GM18517 (cell line): ENCODE results near the gene ARPIN.
A peak's percentile ranks its signal among the peaks of the same experiment; 100 is the strongest.
"Not testable (repeated sequence)": the region's sequence is repeated elsewhere in the genome, so short reads cannot be mapped to it uniquely, and the experiment has no call there.

Experiments
- ATAC-seq: cut with Tn5 transposase; IDR thresholded peaks from one replicate; pipeline ENCODE4 v1.9.1; 2021; ENCODE audit warnings: mild to moderate bottlenecking, moderate library complexity; ENCODE audit not compliant: unreplicated experiment

Gene ARPIN

GRCh38 chr15:89910891-89911626 lies 1.7 kb downstream of the ARPIN start:
- no peak for ATAC-seq

GRCh38 chr15:89909611-89910010 lies 3.1 kb downstream of the ARPIN start:
- no peak for ATAC-seq

GRCh38 chr15:89908226-89908625 lies 4.5 kb downstream of the ARPIN start:
- ATAC-seq, result no peak

GRCh38 chr15:89907289-89907688 lies 5.5 kb downstream of the ARPIN start:
- no peak for ATAC-seq

GRCh38 chr15:89905846-89906378 lies 6.8 kb downstream of the ARPIN start:
- ATAC-seq, result no peak

GRCh38 chr15:89904519-89904918 lies 8.2 kb downstream of the ARPIN start:
- ATAC-seq, result no peak

- ATAC-seq, result no peak
Observed at GRCh38 chr15:89903858-89904130, 9.0 kb downstream of the ARPIN start.

- ATAC-seq, result no peak
Observed at GRCh38 chr15:89903015-89903857, 9.5 kb downstream of the ARPIN start.

GRCh38 chr15:89900849-89901248 lies 11.9 kb downstream of the ARPIN start:
- ATAC-seq, result no peak

- ATAC-seq, result no peak
Observed at GRCh38 chr15:89899951-89900567, 12.7 kb downstream of the ARPIN start.

GRCh38 chr15:89899295-89899945 lies 13.3 kb downstream of the ARPIN start:
- ATAC-seq, result no peak

- ATAC-seq, result no peak
Observed at GRCh38 chr15:89898614-89899294, 14.0 kb downstream of the ARPIN start.

- no peak for ATAC-seq
Observed at GRCh38 chr15:89898146-89898545, 14.6 kb downstream of the ARPIN start.

- peak; percentile 89 for ATAC-seq
Observed at GRCh38 chr15:89893696-89894447, 18.9 kb downstream of the ARPIN start, which contains the start of gene AP3S2. AP3S2 (minus strand) TSS chr15:89893994; CDS start chr15:89893949, 45 bp downstream.

GRCh38 chr15:89893027-89893426 lies 19.7 kb downstream of the ARPIN start:
- no peak for ATAC-seq

GRCh38 chr15:89888214-89888804 lies 24.4 kb downstream of the ARPIN start:
- ATAC-seq, result no peak

GRCh38 chr15:89885611-89886010 lies 27.1 kb downstream of the ARPIN start:
- ATAC-seq, result no peak

GRCh38 chr15:89885179-89885578 lies 27.6 kb downstream of the ARPIN start:
- not testable (repeated sequence) for ATAC-seq

GRCh38 chr15:89883518-89883917 lies 29.2 kb downstream of the ARPIN start:
- no peak for ATAC-seq
